Cardiac muscle cell (in vitro differentiated cells and primary cell): ENCODE data around the gene RAI1. TPM values are rescaled to one million over a fixed set of nuclear protein-coding genes. Genes with fewer than 3 reads are reported as not detected.

ENCODE experiments used
- DNase-seq, 2 donors: peaks; one replicate each; pipeline versions ENCODE4 v3.0.0 to v3.0.0-alpha.2; 2010 to 2017; ENCODE audit warnings: low read depth in 1 of 2, low spot score in 1 of 2
- H3K27ac ChIP-seq: fragments of 200-600 bp; sonication (generic); 2 replicates; pipeline ENCODE4 v1.5.1; 2016
- H3K27me3 ChIP-seq: fragments of 200-600 bp; sonication (generic); 2 replicates; pipeline ENCODE4 v1.6.0; 2016; ENCODE audit warnings: control low read depth
- H3K36me3 ChIP-seq: fragments of 200-600 bp; sonication (generic); 2 replicates; pipeline ENCODE4 v1.5.1; 2016; ENCODE audit warnings: control low read depth
- H3K4me1 ChIP-seq: fragments of 200-600 bp; sonication (generic); 2 replicates; pipeline ENCODE4 v1.8.1; 2017; ENCODE audit warnings: low read depth, mild to moderate bottlenecking, mixed run types
- H3K4me3 ChIP-seq: fragments of 200-600 bp; sonication (generic); 2 replicates; pipeline ENCODE4 v1.5.1; 2016; ENCODE audit warnings: mild to moderate bottlenecking
- H3K9me3 ChIP-seq: fragments of 200-600 bp; sonication (generic); 2 replicates; pipeline ENCODE4 v1.5.1; 2017; ENCODE audit warnings: low read depth, mild to moderate bottlenecking, control low read depth
- polyA plus RNA-seq: library from polyadenylated mRNA; unstranded; fragments of >200 nt; fragmentation: Nextera tagmentation; extraction: Ambion mirVana; gene quantifications from 2 replicates; pipeline ENCODE4 v1.2.1, GENCODE V29; 2016
- total RNA-seq: library from RNA; depleted of rRNA; stranded (reverse); fragments of >200 nt; gene quantifications from 2 replicates; pipeline ENCODE4 v1.2.3, GENCODE V29; 2016
- TF ChIP-seq, protein P1 (sequence below): IDR thresholded peaks from 2 replicates; pipeline ENCODE4 v1.5.1; 2012; ENCODE audit warnings: low read depth, mild to moderate bottlenecking, low read length

RAI1 gene
- total and polyA plus RNA-seq, 2 experiments from 2014 or later: 20.2 to 46.2 TPM

- H3K4me3 ChIP-seq: peak overlapping the region; percentile 25
- H3K4me1 ChIP-seq: peaks cover 21% of the 10 kb centered on the region
- no peaks in the 10 kb centered on the region for H3K9me3 ChIP-seq
- DNase-seq: peak in 1 of 2 donors; percentile 50
- peaks cover 39% of the 10 kb centered on the region for H3K27me3 ChIP-seq
- H3K36me3 ChIP-seq: no peaks in the 10 kb centered on the region
- H3K27ac ChIP-seq: no peak overlapping the region
- TF ChIP-seq, protein P1, sequence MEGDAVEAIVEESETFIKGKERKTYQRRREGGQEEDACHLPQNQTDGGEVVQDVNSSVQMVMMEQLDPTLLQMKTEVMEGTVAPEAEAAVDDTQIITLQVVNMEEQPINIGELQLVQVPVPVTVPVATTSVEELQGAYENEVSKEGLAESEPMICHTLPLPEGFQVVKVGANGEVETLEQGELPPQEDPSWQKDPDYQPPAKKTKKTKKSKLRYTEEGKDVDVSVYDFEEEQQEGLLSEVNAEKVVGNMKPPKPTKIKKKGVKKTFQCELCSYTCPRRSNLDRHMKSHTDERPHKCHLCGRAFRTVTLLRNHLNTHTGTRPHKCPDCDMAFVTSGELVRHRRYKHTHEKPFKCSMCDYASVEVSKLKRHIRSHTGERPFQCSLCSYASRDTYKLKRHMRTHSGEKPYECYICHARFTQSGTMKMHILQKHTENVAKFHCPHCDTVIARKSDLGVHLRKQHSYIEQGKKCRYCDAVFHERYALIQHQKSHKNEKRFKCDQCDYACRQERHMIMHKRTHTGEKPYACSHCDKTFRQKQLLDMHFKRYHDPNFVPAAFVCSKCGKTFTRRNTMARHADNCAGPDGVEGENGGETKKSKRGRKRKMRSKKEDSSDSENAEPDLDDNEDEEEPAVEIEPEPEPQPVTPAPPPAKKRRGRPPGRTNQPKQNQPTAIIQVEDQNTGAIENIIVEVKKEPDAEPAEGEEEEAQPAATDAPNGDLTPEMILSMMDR: no peak
Observed at GRCh38 chr17:17700251-17700969, 19.2 kb downstream of the RAI1 start.

- no peaks in the 10 kb centered on the region for H3K36me3 ChIP-seq
- no peak overlapping the region for H3K27ac ChIP-seq
- DNase-seq: no peak
- H3K4me1 ChIP-seq: peaks cover 21% of the 10 kb centered on the region
- TF ChIP-seq, protein P1: no peak
- H3K4me3 ChIP-seq: no peak overlapping the region
- no peaks in the 10 kb centered on the region for H3K9me3 ChIP-seq
- H3K27me3 ChIP-seq: peaks cover 39% of the 10 kb centered on the region
Observed at GRCh38 chr17:17701112-17701511, 19.9 kb downstream of the RAI1 start.

GRCh38 chr17:17701658-17702057, 20.4 kb downstream of the RAI1 start:
- Histone ChIP-seq H3K4me1 (peaks cover 21% of the 10 kb centered on the region), H3K4me3 (no peak overlapping the region), H3K9me3 (no peaks in the 10 kb centered on the region), H3K27ac (no peak overlapping the region), H3K27me3 (peaks cover 39% of the 10 kb centered on the region), H3K36me3 (no peaks in the 10 kb centered on the region)
- TF ChIP-seq, protein P1: no peak
- DNase-seq: no peak

GRCh38 chr17:17702449-17703139, 21.3 kb downstream of the RAI1 start:
- TF ChIP-seq, protein P1: no peak
- Histone ChIP-seq H3K9me3 (no peaks in the 10 kb centered on the region), H3K27ac (no peak overlapping the region), H3K4me3 (no peak overlapping the region), H3K36me3 (no peaks in the 10 kb centered on the region), H3K4me1 (peaks cover 21% of the 10 kb centered on the region), H3K27me3 (peaks cover 39% of the 10 kb centered on the region)
- DNase-seq: no peak

- TF ChIP-seq, protein P1: peak; percentile 19
- Histone ChIP-seq H3K36me3 (no peaks in the 10 kb centered on the region), H3K4me3 (no peak overlapping the region), H3K27ac (no peak overlapping the region), H3K27me3 (peaks cover 39% of the 10 kb centered on the region), H3K9me3 (no peaks in the 10 kb centered on the region), H3K4me1 (peaks cover 20% of the 10 kb centered on the region)
- DNase-seq: no peak
Observed at GRCh38 chr17:17703140-17703919, 22.1 kb downstream of the RAI1 start.
